HEK293T (cell line): ENCODE results near the gene RCOR2.

Source experiments
- ARNT ChIP-seq: fragments of 450-650 bp; IDR thresholded peaks from 2 replicates; pipeline ENCODE4 v1.6.1; 2017; ENCODE audit warnings: mild to moderate bottlenecking
- BHLHE40 ChIP-seq: fragments of 450-650 bp; IDR thresholded peaks from 2 replicates; pipeline ENCODE4 v1.6.1; 2016; ENCODE audit warnings: mild to moderate bottlenecking, moderate library complexity, borderline replicate concordance
- ELF4 ChIP-seq: fragments of 450-650 bp; IDR thresholded peaks from 2 replicates; pipeline ENCODE4 v1.6.1; 2017; ENCODE audit warnings: antibody characterized with exemption
- FOXA1 ChIP-seq: fragments of 450-650 bp; IDR thresholded peaks from 2 replicates; pipeline ENCODE4 v1.6.1; 2016; ENCODE audit warnings: mild to moderate bottlenecking
- FOXM1 ChIP-seq: fragments of 450-650 bp; IDR thresholded peaks from 2 replicates; pipeline ENCODE4 v1.6.1; 2017; ENCODE audit warnings: mild to moderate bottlenecking, borderline replicate concordance
- HDGF ChIP-seq: fragments of 450-650 bp; IDR thresholded peaks from 2 replicates; pipeline ENCODE4 v1.6.1; 2017; ENCODE audit warnings: antibody characterized with exemption, borderline replicate concordance
- L3MBTL2 ChIP-seq: fragments of 450-650 bp; conservative IDR thresholded peaks from 2 replicates; pipeline ENCODE4 v1.6.1; 2016; ENCODE audit warnings: mild to moderate bottlenecking
- LEF1 ChIP-seq: fragments of 450-650 bp; IDR thresholded peaks from 2 replicates; pipeline ENCODE4 v1.6.1; 2017; ENCODE audit warnings: mild to moderate bottlenecking, borderline replicate concordance
- NFRKB ChIP-seq: fragments of 450-650 bp; IDR thresholded peaks from 2 replicates; pipeline ENCODE4 v1.6.1; 2016; ENCODE audit warnings: mild to moderate bottlenecking, moderate library complexity
- SP1 ChIP-seq: fragments of 450-650 bp; IDR thresholded peaks from 2 replicates; pipeline ENCODE4 v1.6.1; 2017
- SUZ12 ChIP-seq: fragments of 450-650 bp; IDR thresholded peaks from 2 replicates; pipeline ENCODE4 v1.6.1; 2016; ENCODE audit warnings: mild to moderate bottlenecking
- TARDBP ChIP-seq: fragments of 450-650 bp; IDR thresholded peaks from 2 replicates; pipeline ENCODE4 v1.6.1; 2016
- ZNF384 ChIP-seq: fragments of 450-650 bp; IDR thresholded peaks from 2 replicates; pipeline ENCODE4 v1.6.1; 2016
- TF ChIP-seq, protein P1 (sequence below): fragments of 450-650 bp; IDR thresholded peaks from 2 replicates; pipeline ENCODE4 v1.6.1; 2016

GRCh38 chr11:63909591-63910506 is 7.1 kb downstream of the RCOR2 start:
- TF ChIP-seq SP1 (no peak), FOXA1 (no peak), LEF1 (no peak), L3MBTL2 (no peak), BHLHE40 (no peak), FOXM1 (no peak), TARDBP (no peak), ZNF384 (no peak), HDGF (no peak), ELF4 (no peak), ARNT (no peak), NFRKB (no peak), SUZ12 (no peak)
- TF ChIP-seq, protein P1, sequence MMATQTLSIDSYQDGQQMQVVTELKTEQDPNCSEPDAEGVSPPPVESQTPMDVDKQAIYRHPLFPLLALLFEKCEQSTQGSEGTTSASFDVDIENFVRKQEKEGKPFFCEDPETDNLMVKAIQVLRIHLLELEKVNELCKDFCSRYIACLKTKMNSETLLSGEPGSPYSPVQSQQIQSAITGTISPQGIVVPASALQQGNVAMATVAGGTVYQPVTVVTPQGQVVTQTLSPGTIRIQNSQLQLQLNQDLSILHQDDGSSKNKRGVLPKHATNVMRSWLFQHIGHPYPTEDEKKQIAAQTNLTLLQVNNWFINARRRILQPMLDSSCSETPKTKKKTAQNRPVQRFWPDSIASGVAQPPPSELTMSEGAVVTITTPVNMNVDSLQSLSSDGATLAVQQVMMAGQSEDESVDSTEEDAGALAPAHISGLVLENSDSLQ, result no peak
